Measurements from ENCODE around the gene FAM81A. TPM values are rescaled to one million over a fixed set of nuclear protein-coding genes. Genes with fewer than 3 reads are reported as not detected.
"Not testable (repeated sequence)": the region's sequence is repeated elsewhere in the genome, so short reads cannot be mapped to it uniquely, and the experiment has no call there.

The FAM81A gene
- total RNA-seq, 2 experiments from 2014 or later: not detected

DNA sequence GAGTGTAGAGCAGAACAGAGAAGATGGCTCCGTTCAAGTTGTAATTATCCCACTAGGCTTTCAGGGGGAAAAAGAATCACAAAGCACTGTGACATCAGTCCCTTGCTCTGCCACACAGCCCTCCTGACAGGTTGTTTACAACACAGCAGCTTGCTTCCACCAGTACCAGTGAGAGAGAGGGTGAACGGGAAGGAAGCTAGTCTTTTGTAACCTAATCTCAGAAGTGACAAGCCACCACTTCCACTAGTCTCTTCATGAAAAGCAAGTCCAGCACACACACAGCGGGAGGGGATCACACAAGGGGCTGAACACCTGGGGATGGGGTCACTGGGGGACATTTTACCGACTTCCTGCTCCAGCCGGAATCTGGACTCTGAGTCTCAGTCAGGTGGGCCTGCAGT is 86.3 kb downstream of the FAM81A start:
- peak in 6 of 14 experiments; percentile 6 to 38 (median 18) for DNase-seq
- Histone ChIP-seq H3K4me1 (ENCODE audit: insufficient read depth, low read length) (peaks cover 27% of the 10 kb centered on the region), H3K27me3 (ENCODE audit: control insufficient read depth in 1 of 2, insufficient read depth in 2 of 2, low read length in 2 of 2) (no peaks in the 10 kb centered on the region), H3K4me3 (ENCODE audit: low read length) (no peak overlapping the region), H3K36me3 (ENCODE audit: insufficient read depth, low read length) (no peaks in the 10 kb centered on the region), H3K9me3 (ENCODE audit: control insufficient read depth in 1 of 2, insufficient read depth in 1 of 2, low read length in 2 of 2) (no peaks in the 10 kb centered on the region), H3K27ac (ENCODE audit: low read depth in 1 of 2, low read length in 2 of 2) (no peak overlapping the region)
- ChIA-PET CTCF (interaction anchor here (2.3 kb wide), 1 partner anchor 9 kb away, joined by 7 read pairs; no protein-coding TSS in a partner anchor), POLR2A (interaction anchor here (0.6 to 1.9 kb wide), 3 partner anchors 9 to 692 kb away, joined by 3 to 5 read pairs (median 4); no protein-coding TSS in a partner anchor)
- H3K4me3 Mint-ChIP-seq: peak overlapping the region; percentile 2
- no peaks in the 10 kb centered on the region for H3K36me3 Mint-ChIP-seq (ENCODE audit: low read depth)
- ATAC-seq (ENCODE audit: poor library complexity): peak; percentile 60
- H3K27me3 Mint-ChIP-seq: no peaks in the 10 kb centered on the region
- TF ChIP-seq, protein P1, sequence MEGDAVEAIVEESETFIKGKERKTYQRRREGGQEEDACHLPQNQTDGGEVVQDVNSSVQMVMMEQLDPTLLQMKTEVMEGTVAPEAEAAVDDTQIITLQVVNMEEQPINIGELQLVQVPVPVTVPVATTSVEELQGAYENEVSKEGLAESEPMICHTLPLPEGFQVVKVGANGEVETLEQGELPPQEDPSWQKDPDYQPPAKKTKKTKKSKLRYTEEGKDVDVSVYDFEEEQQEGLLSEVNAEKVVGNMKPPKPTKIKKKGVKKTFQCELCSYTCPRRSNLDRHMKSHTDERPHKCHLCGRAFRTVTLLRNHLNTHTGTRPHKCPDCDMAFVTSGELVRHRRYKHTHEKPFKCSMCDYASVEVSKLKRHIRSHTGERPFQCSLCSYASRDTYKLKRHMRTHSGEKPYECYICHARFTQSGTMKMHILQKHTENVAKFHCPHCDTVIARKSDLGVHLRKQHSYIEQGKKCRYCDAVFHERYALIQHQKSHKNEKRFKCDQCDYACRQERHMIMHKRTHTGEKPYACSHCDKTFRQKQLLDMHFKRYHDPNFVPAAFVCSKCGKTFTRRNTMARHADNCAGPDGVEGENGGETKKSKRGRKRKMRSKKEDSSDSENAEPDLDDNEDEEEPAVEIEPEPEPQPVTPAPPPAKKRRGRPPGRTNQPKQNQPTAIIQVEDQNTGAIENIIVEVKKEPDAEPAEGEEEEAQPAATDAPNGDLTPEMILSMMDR (IDR thresholded peaks at IDR 0.05): no peak
- H3K9me3 Mint-ChIP-seq: no peaks in the 10 kb centered on the region
- peaks cover 37% of the 10 kb centered on the region for H3K4me1 Mint-ChIP-seq (ENCODE audit: low read depth)
- intact Hi-C loops (cut with DNase I, micrococcal nuclease): loop anchor here (10.0 kb wide), 3 partner anchors 540 to 1660 kb away; partner anchors contain the start of gene RNF111 (in 1 of the 2)
- H3K27ac Mint-ChIP-seq: peak overlapping the region; percentile 67

DNA sequence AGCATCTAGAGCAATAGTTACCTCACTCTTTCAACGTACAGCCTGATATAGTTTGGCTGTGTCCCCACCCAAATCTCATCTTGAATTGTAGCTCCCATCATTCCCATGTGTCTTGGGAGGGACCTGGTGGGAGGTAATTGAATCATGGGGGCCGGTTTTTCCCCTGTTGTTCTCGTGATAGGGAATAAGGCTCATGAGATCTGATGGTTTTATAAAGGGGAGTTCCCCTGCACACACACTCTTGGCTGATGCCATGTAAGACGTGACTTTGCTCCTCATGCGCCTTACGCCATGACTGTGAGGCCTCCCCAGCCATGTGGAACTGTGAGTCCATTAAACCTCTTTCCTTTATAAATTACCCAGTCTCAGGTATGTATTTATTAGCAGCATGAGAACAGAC is 88.5 kb downstream of the FAM81A start:
- H3K27ac Mint-ChIP-seq; H3K27me3 Mint-ChIP-seq; H3K9me3 Mint-ChIP-seq; H3K4me3 Mint-ChIP-seq; H3K4me3 ChIP-seq (ENCODE audit: low read length); CTCF ChIA-PET; H3K27me3 ChIP-seq (ENCODE audit: control insufficient read depth in 1 of 2, insufficient read depth in 2 of 2, low read length in 2 of 2); H3K27ac ChIP-seq (ENCODE audit: low read depth in 1 of 2, low read length in 2 of 2); H3K36me3 ChIP-seq (ENCODE audit: insufficient read depth, low read length); H3K9me3 ChIP-seq (ENCODE audit: control insufficient read depth in 1 of 2, insufficient read depth in 1 of 2, low read length in 2 of 2); POLR2A ChIA-PET; ATAC-seq (ENCODE audit: poor library complexity); DNase-seq; H3K36me3 Mint-ChIP-seq (ENCODE audit: low read depth): not testable (repeated sequence)
- intact Hi-C loops (cut with DNase I, micrococcal nuclease): loop anchor here (5.0 to 10.0 kb wide), 5 partner anchors 542 to 1662 kb away; partner anchors contain the start of gene RNF111 (in 1 of the 2)
- H3K4me1 Mint-ChIP-seq (ENCODE audit: low read depth): peaks cover 34% of the 10 kb centered on the region
- H3K4me1 ChIP-seq (ENCODE audit: insufficient read depth, low read length): peaks cover 27% of the 10 kb centered on the region

DNA sequence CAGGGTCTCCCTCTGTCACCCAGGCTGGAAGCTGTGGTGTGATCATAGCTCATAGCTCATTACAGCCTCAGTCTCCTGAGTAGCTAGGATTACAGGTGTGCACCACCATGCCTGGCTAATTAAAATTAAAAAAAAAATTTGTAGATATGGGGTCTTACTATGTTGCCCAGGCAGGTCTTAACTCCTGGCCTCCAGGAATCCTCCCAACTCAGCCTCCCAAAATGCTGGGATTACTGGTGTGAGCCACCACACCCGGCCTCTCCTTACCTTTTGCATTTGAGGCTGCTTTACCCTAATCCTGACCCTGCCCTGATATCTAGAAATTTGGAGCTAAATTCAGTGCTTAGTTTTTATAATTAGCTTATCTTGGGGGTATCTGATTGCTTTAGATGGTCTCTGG is 90.4 kb downstream of the FAM81A start:
- H3K4me1 Mint-ChIP-seq (ENCODE audit: low read depth): peaks cover 18% of the 10 kb centered on the region
- no peaks in the 10 kb centered on the region for H3K36me3 Mint-ChIP-seq (ENCODE audit: low read depth)
- POLR2A ChIA-PET: interaction anchor here (0.6 to 1.2 kb wide), 4 partner anchors 52 to 595 kb away, joined by 3 to 5 read pairs (median 4); no protein-coding TSS in a partner anchor
- H3K4me3 Mint-ChIP-seq: no peak overlapping the region
- DNase-seq (no peak), ATAC-seq (ENCODE audit: poor library complexity) (no peak)
- no peaks in the 10 kb centered on the region for H3K36me3 ChIP-seq (ENCODE audit: insufficient read depth, low read length)
- H3K9me3 ChIP-seq (ENCODE audit: control insufficient read depth in 1 of 2, insufficient read depth in 1 of 2, low read length in 2 of 2): no peaks in the 10 kb centered on the region
- peaks cover 20% of the 10 kb centered on the region for H3K4me1 ChIP-seq (ENCODE audit: insufficient read depth, low read length)
- peaks cover 3% of the 10 kb centered on the region for H3K27me3 Mint-ChIP-seq
- intact Hi-C loops (cut with DNase I, micrococcal nuclease): loop anchor here (2.0 to 10.0 kb wide), 8 partner anchors 282 to 1664 kb away; partner anchors contain the start of gene RNF111 (in 1 of the 2)
- no peak overlapping the region for H3K27ac Mint-ChIP-seq
- H3K27ac ChIP-seq (ENCODE audit: low read depth in 1 of 2, low read length in 2 of 2): no peak overlapping the region
- no peaks in the 10 kb centered on the region for H3K27me3 ChIP-seq (ENCODE audit: control insufficient read depth in 1 of 2, insufficient read depth in 2 of 2, low read length in 2 of 2)
- TF ChIP-seq, protein P1 (IDR thresholded peaks at IDR 0.05): no peak
- CTCF ChIA-PET: interaction anchor here (0.6 to 1.9 kb wide), 8 partner anchors 16 to 1668 kb away, joined by 3 to 7 read pairs (median 4); no protein-coding TSS in a partner anchor
- no peaks in the 10 kb centered on the region for H3K9me3 Mint-ChIP-seq
- H3K4me3 ChIP-seq (ENCODE audit: low read length): no peak overlapping the region

Data from CD4-positive, alpha-beta T cell (primary cell).